Fibroblast of villous mesenchyme (primary cell): ENCODE results near the gene KSR2. TPM values are rescaled to one million over a fixed set of nuclear protein-coding genes. Genes with fewer than 3 reads are reported as not detected.

Experiments
- DNase-seq: peaks from one replicate; pipeline ENCODE4 v3.0.0-alpha.2; 2010; ENCODE audit warnings: low read depth
- H3K4me3 ChIP-seq: 2 replicates; pipeline ENCODE4 v1.5.1; 2011; ENCODE audit warnings: low read depth, mild to moderate bottlenecking, low read length
- CTCF ChIP-seq: IDR thresholded peaks from 2 replicates; pipeline ENCODE4 v1.5.1; 2012; ENCODE audit warnings: low read depth, mild to moderate bottlenecking, low read length; ENCODE audit not compliant: insufficient read depth
- total RNA-seq: library from RNA; depleted of rRNA; stranded (reverse); fragments of >200 nt; gene quantifications from 2 replicates; pipeline ENCODE4 v1.2.3, GENCODE V29; 2012

Gene KSR2
- total RNA-seq, 1 donor = not detected

GRCh38 chr12:117854339-117855012 lies 114.3 kb downstream of the KSR2 start:
- peak; percentile 73 for TF ChIP-seq CTCF
- H3K4me3 ChIP-seq = no peak overlapping the region
- peak; percentile 33 for DNase-seq

GRCh38 chr12:117853600-117853999 lies 115.2 kb downstream of the KSR2 start:
- no peak overlapping the region for H3K4me3 ChIP-seq
- DNase-seq = no peak
- TF ChIP-seq CTCF = no peak

GRCh38 chr12:117850048-117850447 lies 118.7 kb downstream of the KSR2 start:
- no peak overlapping the region for H3K4me3 ChIP-seq
- peak; percentile 84 for TF ChIP-seq CTCF
- peak; percentile 41 for DNase-seq

- TF ChIP-seq CTCF = no peak
- no peak overlapping the region for H3K4me3 ChIP-seq
- DNase-seq = no peak
Observed at GRCh38 chr12:117847371-117847770, 121.4 kb downstream of the KSR2 start.

- no peak overlapping the region for H3K4me3 ChIP-seq
- no peak for DNase-seq
- TF ChIP-seq CTCF = no peak
Observed at GRCh38 chr12:117845271-117845904, 123.4 kb downstream of the KSR2 start.

- DNase-seq = no peak
- TF ChIP-seq CTCF = no peak
- H3K4me3 ChIP-seq = no peak overlapping the region
Observed at GRCh38 chr12:117844114-117844830, 124.5 kb downstream of the KSR2 start.
